Activated T-helper 1 cell treated with Interleukin-2 at 50 U/mL for 16 hours (primary cell): ENCODE measurements around the gene IYD.
"Not testable (repeated sequence)": the region's sequence is repeated elsewhere in the genome, so short reads cannot be mapped to it uniquely, and the experiment has no call there.

Source experiments
- DNase-seq: peaks from one replicate; pipeline ENCODE4 v3.0.0-alpha.2; 2020; ENCODE audit warnings: low read depth

IYD gene

GRCh38 chr6:150352321-150353296 lies 16.2 kb upstream of the IYD start:
- no peak for DNase-seq

GRCh38 chr6:150353445-150353844 lies 15.4 kb upstream of the IYD start:
- no peak for DNase-seq

GRCh38 chr6:150354754-150355571 lies 13.8 kb upstream of the IYD start:
- no peak for DNase-seq

GRCh38 chr6:150355932-150356331 lies 12.9 kb upstream of the IYD start:
- no peak for DNase-seq

- DNase-seq: no peak
Observed at GRCh38 chr6:150361876-150362275, 6.9 kb upstream of the IYD start.

- no peak for DNase-seq
Observed at GRCh38 chr6:150363733-150364132, 5.1 kb upstream of the IYD start.

GRCh38 chr6:150366118-150366778 lies 2.6 kb upstream of the IYD start:
- no peak for DNase-seq

- DNase-seq: no peak
Observed at GRCh38 chr6:150369408-150369807, 596 bp downstream of the IYD start.

- DNase-seq: no peak
Observed at GRCh38 chr6:150370112-150370511, 1.3 kb downstream of the IYD start.

- no peak for DNase-seq
Observed at GRCh38 chr6:150371356-150371755, 2.5 kb downstream of the IYD start.

- no peak for DNase-seq
Observed at GRCh38 chr6:150372051-150372450, 3.2 kb downstream of the IYD start.

GRCh38 chr6:150373260-150373701 lies 4.5 kb downstream of the IYD start:
- DNase-seq: no peak

- not testable (repeated sequence) for DNase-seq
Observed at GRCh38 chr6:150374346-150374745, 5.5 kb downstream of the IYD start.

GRCh38 chr6:150377211-150377781 lies 8.5 kb downstream of the IYD start:
- DNase-seq: no peak

- DNase-seq: no peak
Observed at GRCh38 chr6:150380256-150380655, 11.4 kb downstream of the IYD start.

GRCh38 chr6:150382171-150382570 lies 13.4 kb downstream of the IYD start:
- DNase-seq: no peak

GRCh38 chr6:150391414-150391813 lies 22.6 kb downstream of the IYD start:
- DNase-seq: no peak

- no peak for DNase-seq
Observed at GRCh38 chr6:150391890-150392289, 23.1 kb downstream of the IYD start.

GRCh38 chr6:150392452-150393220 lies 23.8 kb downstream of the IYD start:
- DNase-seq: no peak

- no peak for DNase-seq
Observed at GRCh38 chr6:150394053-150394898, 25.5 kb downstream of the IYD start.
